HG03439 (cell line): ENCODE results near the gene GORASP2.

Experiments used
- ATAC-seq: cut with Tn5 transposase; IDR thresholded peaks from one replicate; pipeline ENCODE4 v1.9.1; 2021; ENCODE audit warnings: mild to moderate bottlenecking, moderate library complexity; ENCODE audit not compliant: unreplicated experiment

Gene GORASP2

DNA sequence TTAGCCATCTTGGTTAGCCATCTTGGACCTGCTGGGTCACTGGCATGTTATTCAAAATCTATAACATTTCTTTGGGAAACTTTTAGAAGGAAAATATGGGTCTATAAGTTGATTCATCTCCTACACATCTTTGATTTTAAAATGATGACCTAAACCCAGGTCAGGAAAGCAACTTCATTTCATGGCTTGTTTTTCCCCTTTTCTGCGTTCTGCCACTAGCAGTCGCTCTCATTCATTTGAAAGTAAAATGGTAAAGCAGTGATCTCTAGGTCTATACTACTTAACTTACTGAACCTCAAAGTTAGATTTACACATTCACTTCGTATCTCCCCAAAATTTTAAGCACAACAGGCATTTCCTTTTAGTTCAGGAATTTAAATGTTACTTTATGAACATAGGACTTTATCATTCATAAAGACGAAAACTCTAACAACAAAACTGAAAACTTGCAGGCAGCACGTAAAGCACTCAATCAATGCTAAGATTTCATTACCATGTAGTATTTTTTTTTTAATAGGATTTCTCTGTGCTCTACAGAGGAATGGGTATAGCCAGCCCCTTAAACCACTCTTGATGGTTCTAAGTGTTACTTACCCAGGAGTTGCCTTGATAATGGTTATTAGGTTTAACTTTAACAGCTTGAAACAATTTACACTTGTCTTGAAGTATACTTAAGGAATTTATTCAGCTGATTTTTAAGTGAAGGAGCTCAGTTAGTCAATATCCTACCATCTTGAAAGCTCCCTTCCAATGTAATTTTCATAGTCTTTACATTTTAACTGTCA is 62.5 kb downstream of the GORASP2 start:
- no peak for ATAC-seq

DNA sequence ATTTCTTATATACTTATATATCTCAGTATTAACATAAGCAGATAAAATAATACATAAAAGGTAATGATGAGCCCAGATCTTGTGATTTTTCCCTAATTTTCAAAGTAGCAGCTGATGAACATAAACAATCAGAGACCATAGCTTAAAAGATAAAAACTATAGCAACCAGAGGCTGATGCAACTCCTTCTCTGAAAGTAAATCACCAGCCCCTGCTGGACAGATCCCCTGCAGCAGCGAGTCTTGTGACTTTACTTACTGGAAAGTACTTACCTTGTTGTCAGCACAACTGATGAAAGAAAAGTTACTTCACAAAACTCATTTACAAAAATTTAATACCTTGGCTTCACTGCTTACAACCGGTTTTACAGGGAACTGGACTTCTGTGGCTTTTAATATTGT is 67.3 kb downstream of the GORASP2 start:
- no peak for ATAC-seq

DNA sequence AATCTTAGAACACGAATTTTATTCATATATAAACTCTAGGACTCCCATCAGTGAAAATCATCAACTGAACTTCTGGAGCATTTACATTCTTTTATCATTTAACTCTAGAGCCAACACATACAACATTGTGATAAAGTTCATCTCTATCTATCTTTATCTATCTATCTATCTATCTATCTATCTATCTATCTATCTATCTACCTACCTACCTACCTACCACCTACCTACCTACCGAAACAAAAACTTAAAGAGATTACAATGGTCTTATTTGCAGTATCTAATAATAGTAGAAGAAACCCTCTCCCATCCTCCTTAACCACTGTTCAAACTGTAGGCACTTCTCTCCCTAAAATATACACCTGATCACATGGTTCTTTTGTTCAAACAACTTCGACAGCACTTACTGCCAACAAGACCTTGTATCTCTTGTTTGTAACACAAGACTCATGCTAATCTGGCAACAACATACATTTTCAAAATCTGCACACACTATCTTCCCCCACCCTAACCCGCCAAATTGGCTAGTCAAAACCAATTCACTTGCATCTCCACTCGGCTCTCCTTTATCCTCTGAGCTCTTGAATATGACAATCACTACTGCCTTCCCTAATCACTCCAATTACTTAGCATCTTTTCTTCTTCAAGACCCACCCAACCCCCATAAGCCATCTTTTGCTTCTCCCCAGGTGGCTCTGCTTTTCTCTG is 69.0 kb downstream of the GORASP2 start:
- no peak for ATAC-seq

DNA sequence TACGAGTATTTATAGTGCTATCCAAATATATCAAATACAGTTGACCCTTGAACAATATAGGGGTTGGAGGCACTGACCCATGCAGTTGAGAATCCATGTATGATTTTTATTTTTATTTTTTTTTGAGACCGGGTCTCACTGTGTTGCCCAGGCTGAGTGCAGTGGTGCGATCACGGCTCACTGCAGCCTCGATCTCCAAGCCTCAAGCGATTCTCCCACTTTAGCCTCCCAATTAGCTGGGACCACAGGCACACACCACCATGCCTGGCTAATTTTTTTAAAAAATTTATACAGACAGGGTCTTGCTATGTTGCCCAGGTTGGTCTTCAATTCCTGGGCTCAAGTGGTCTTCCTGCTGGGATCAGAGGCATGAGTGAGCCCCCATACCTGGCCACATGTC is 70.6 kb downstream of the GORASP2 start:
- no peak for ATAC-seq

DNA sequence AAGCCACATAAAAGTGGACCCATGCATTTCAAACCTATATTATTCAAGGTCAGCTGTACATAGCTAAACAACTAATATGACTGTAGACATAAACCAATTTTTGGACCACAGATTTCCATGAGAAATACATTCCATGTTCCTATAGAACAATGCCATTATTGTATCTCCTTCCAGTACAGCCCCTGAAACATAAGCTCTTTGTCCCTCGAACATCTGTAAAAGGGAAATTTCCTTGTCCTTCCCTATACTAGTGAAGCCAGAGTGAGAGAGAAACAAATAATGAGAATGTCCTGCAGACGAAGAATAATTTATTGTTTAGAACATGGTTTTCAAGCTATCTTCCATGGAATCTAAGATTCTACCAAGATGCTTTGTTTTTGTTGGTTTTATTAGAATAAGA is 75.3 kb downstream of the GORASP2 start:
- ATAC-seq, result no peak

DNA sequence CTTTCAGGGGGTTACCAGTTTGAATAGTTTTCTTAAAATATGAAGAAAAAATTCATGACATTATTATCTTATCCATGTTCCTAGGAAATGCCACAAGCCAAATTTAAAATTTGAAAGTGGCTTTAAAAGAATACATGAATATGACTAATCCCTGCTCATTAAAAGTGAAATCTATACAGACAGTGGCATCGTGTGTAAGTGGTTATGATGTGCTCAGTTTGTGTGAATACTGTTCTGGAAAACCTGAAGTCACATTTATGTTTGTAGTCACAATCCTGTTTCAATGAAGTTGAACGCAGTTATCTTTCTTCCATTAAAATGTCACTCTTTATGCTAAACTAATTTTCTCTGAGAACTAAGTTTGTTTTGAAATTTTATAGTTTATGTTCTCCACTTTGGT is 75.8 kb downstream of the GORASP2 start:
- no peak for ATAC-seq

DNA sequence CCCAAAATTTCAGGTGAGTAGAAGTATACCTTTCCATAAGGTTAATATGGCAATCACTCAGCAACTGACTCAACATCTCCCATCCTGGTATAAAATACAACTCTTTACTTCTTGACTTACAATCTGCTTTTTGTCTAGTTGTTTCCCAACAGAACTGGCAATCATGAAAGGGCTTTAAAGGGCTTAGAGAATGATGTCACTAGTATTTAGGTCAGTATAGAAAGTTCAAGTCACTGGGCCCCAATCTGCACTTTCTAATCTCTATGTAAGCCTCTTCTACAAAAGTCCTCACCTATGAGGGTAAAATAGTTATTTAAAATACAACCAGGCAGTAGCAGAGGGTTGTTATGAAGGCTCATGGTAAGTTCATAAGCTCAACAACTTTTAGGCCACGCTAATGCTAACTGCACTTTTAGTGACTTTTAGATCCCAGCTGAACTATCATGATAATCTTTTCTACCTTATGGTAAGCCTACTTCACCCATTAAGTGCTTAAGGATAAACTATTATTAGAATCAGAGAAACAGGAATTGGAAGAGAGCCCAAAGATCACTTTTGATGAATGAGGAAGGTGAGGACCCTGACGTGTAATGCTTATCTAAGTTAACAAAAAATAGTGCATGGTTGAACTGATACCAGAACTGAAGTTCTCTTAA is 79.6 kb downstream of the GORASP2 start:
- ATAC-seq, result no peak

DNA sequence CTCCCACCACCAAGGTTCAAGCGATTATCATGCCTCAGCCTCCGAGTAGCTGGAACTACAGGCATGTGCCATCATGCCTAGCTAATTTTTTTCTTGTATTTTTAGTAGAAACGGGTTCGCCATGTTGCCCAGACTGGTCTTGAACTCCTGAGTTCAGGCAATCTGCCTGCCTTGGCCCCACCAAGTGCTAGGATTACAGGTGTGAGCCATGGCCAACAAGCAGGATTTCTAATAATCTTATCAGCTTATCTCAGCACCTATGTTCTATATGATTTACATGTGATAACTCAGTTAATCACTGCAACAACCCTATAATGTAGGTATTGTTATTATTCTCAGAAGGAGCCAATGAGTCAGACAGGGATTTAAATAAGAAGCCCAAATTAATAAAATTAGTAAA is 80.3 kb downstream of the GORASP2 start:
- no peak for ATAC-seq

DNA sequence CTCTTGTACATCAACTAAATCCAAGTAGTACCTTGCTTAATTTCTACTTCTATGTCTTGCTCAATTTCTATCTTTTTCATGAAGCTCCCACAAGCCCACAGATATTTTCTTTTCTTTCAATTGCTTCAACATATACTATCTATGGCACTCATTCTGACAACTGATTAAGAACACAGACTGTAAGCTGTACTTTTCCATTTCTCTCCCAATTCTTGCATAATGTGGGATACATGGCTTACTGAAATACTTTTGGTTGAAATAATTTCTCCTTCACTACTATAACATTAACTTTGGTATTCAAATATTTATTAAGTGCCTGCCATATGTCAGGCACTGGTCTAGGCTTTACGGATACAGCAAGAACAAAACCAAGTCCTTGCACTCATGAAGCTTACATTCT is 84.8 kb downstream of the GORASP2 start:
- no peak for ATAC-seq

DNA sequence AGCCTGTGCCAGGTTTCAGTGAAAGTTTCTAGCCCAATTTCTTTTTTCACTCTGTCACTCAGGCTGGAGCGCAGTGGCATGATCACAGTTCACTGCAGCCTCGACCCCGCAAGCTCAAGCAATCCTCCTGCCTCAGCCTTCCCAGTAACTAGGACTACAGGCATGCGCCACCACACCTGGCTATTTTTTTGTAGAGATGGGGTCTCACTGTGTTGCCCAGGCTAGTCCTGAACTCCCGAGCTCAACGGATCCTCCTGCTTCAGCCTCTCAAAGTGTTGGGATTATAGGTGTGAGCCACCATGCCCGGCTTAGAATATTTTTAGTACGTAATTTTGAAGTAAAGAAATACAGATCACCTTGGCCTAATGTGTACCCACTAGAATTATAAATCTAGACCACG is 87.1 kb downstream of the GORASP2 start:
- ATAC-seq, result no peak
